VCaP (cell line): ENCODE data around the gene HPS5.
A peak's percentile ranks its signal among the peaks of the same experiment; 100 is the strongest.

Source experiments
- H3K27ac ChIP-seq: fragments of 450-650 bp; 2 replicates; pipeline ENCODE4 v1.5.1; 2017
- TF ChIP-seq, protein P1 (sequence below): fragments of 450-650 bp; conservative IDR thresholded peaks from 2 replicates; pipeline ENCODE4 v1.5.1; 2017; ENCODE audit warnings: mild to moderate bottlenecking, moderate library complexity

Gene HPS5

GRCh38 chr11:18332302-18332701 lies 10.4 kb upstream of the HPS5 start:
- TF ChIP-seq, protein P1, sequence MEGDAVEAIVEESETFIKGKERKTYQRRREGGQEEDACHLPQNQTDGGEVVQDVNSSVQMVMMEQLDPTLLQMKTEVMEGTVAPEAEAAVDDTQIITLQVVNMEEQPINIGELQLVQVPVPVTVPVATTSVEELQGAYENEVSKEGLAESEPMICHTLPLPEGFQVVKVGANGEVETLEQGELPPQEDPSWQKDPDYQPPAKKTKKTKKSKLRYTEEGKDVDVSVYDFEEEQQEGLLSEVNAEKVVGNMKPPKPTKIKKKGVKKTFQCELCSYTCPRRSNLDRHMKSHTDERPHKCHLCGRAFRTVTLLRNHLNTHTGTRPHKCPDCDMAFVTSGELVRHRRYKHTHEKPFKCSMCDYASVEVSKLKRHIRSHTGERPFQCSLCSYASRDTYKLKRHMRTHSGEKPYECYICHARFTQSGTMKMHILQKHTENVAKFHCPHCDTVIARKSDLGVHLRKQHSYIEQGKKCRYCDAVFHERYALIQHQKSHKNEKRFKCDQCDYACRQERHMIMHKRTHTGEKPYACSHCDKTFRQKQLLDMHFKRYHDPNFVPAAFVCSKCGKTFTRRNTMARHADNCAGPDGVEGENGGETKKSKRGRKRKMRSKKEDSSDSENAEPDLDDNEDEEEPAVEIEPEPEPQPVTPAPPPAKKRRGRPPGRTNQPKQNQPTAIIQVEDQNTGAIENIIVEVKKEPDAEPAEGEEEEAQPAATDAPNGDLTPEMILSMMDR, result no peak

GRCh38 chr11:18330921-18331320 lies 9.0 kb upstream of the HPS5 start:
- no peak overlapping the region for H3K27ac ChIP-seq
- TF ChIP-seq, protein P1, result no peak

More at GRCh38 chr11:18332302-18332701, 10.4 kb upstream of the HPS5 start:
- no peak overlapping the region for H3K27ac ChIP-seq

DNA sequence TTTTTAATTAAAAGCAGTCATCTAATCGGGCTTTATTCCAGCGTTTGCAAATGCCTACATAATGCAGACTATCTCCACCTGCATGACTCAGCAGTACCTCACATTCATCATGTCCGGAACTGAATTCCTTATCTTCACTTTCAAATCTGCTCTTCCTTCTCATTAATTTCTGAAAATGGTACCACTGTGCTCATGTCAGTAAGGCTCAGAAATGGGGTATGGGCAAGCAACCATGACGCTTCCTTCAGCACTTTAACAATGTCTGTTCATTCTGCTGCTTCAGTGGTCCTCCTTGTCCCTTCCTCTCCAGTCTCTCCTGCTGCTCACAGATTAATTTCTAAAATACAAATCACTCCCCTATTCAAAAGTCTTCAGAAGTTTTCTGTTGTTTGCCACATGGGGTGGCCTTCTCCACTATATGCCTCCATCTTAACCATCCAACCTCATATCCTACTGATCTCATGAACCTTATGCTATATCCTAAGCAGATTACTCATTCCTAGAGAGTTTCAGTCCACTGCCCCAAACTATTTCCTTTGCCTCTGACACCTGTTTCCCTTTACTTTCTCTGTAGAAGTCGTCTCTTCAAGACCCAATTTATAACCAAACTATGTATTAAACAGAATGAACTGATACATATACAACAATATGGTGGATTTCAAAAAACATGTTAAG lies 7.4 kb upstream of the HPS5 start:
- H3K27ac ChIP-seq, result no peak overlapping the region
- TF ChIP-seq, protein P1, result no peak

- H3K27ac ChIP-seq, result no peak overlapping the region; the same call in 1 of the 2 replicates
- TF ChIP-seq, protein P1, result no peak
These were observed 2.4 kb upstream of the HPS5 start for GRCh38 chr11:18324381-18324780.

DNA sequence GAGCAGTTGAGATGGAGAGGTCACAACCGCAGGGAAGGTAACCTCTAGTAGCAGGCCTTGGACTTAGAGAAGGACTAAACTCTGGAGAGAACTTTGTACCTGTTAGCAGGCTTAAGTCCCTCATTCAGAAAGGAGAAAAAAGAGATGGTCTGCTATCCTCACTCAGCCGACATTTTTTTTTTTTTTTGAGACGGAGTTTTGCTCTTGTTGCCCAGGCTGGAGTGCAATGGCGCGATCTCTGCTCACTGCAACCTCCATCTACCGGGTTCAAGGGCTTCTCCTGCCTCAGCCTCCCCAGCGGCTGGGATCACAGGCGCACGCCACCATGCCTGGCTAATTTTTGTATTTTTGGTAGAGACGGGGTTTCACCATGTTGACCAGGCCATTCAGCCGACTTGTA lies 1.9 kb upstream of the HPS5 start:
- H3K27ac ChIP-seq, result peak overlapping the region; percentile 95; the same call in 1 of the 2 replicates

GRCh38 chr11:18322818-18323570 lies 1.1 kb upstream of the HPS5 start:
- H3K27ac ChIP-seq, result peak overlapping the region; percentile 95
- TF ChIP-seq, protein P1, result no peak

GRCh38 chr11:18321578-18321968 lies 367 bp downstream of the HPS5 start:
- TF ChIP-seq, protein P1, result no peak
- peak overlapping the region; percentile 95 for H3K27ac ChIP-seq

- H3K27ac ChIP-seq, result no peak overlapping the region; the same call in 1 of the 2 replicates
- TF ChIP-seq, protein P1, result no peak
These were observed 1.3 kb downstream of the HPS5 start for GRCh38 chr11:18320617-18321016.
